GM12891 (cell line): Measurements from ENCODE around the gene PRDX5.

Source experiments
- DNase-seq: peaks from one replicate; pipeline ENCODE4 v3.0.0; 2011; ENCODE audit warnings: low spot score; ENCODE audit not compliant: insufficient read length
- FAIRE-seq: peaks from 2 replicates; lab custom pipeline; 2011; peaks lifted over from hg19 to GRCh38; lab: Jason Lieb, UNC
- PAX5 ChIP-seq: IDR thresholded peaks from 2 replicates; pipeline ENCODE4 v1.6.1; 2011; ENCODE audit warnings: low read length, moderate library complexity, mild to moderate bottlenecking; ENCODE audit not compliant: insufficient read depth, severe bottlenecking
- POLR2A ChIP-seq: IDR thresholded peaks from 2 replicates; pipeline ENCODE4 v1.6.1; 2011; ENCODE audit warnings: low read depth, low read length, control low read depth
- POLR2AphosphoS5 ChIP-seq: IDR thresholded peaks from 2 replicates; pipeline ENCODE4 v1.6.1; 2011; ENCODE audit warnings: low read depth, low read length, control low read depth
- POU2F2 ChIP-seq: IDR thresholded peaks from 2 replicates; pipeline ENCODE4 v1.6.1; 2011; ENCODE audit warnings: low read depth, mild to moderate bottlenecking, control low read depth, low read length, moderate library complexity
- SPI1 ChIP-seq: IDR thresholded peaks from 2 replicates; pipeline ENCODE4 v1.6.1; 2011; ENCODE audit warnings: low read depth, low read length, control low read depth
- TAF1 ChIP-seq: IDR thresholded peaks from 2 replicates; pipeline ENCODE4 v1.6.1; 2011; ENCODE audit warnings: low read depth, low read length, control low read depth

The PRDX5 gene

GRCh38 chr11:64344787-64345186 is 26.9 kb downstream of the PRDX5 start:
- no peak for TF ChIP-seq POLR2AphosphoS5
- TF ChIP-seq SPI1, result no peak
- no peak for TF ChIP-seq POU2F2
- no peak for TF ChIP-seq TAF1
- TF ChIP-seq POLR2A, result no peak
- TF ChIP-seq PAX5, result no peak
- FAIRE-seq, result no peak
- no peak for DNase-seq

- no peak for TF ChIP-seq POLR2AphosphoS5
- TF ChIP-seq PAX5, result no peak
- FAIRE-seq (no peak), DNase-seq (no peak)
Observed at GRCh38 chr11:64347193-64347867, 29.4 kb downstream of the PRDX5 start.

GRCh38 chr11:64348383-64349024 is 30.6 kb downstream of the PRDX5 start:
- TF ChIP-seq TAF1 (no peak), POLR2A (no peak), SPI1 (no peak), POLR2AphosphoS5 (no peak), POU2F2 (no peak), PAX5 (no peak)
- DNase-seq, result no peak

GRCh38 chr11:64349025-64349387 is 31.1 kb downstream of the PRDX5 start:
- FAIRE-seq, result no peak
- DNase-seq, result no peak
- TF ChIP-seq TAF1 (no peak), SPI1 (no peak), POLR2A (no peak), PAX5 (no peak), POU2F2 (no peak), POLR2AphosphoS5 (no peak)

More at GRCh38 chr11:64348383-64349024, 30.6 kb downstream of the PRDX5 start:
- no peak for FAIRE-seq

GRCh38 chr11:64349404-64349803 is 31.5 kb downstream of the PRDX5 start:
- FAIRE-seq, result no peak
- DNase-seq, result no peak
- TF ChIP-seq POLR2A (no peak), PAX5 (no peak), TAF1 (no peak), POLR2AphosphoS5 (no peak), SPI1 (no peak), POU2F2 (no peak)

GRCh38 chr11:64351136-64351631 is 33.3 kb downstream of the PRDX5 start:
- TF ChIP-seq POLR2A (no peak), SPI1 (no peak), POLR2AphosphoS5 (no peak), POU2F2 (no peak), TAF1 (no peak), PAX5 (no peak)
- DNase-seq (no peak), FAIRE-seq (no peak)

DNA sequence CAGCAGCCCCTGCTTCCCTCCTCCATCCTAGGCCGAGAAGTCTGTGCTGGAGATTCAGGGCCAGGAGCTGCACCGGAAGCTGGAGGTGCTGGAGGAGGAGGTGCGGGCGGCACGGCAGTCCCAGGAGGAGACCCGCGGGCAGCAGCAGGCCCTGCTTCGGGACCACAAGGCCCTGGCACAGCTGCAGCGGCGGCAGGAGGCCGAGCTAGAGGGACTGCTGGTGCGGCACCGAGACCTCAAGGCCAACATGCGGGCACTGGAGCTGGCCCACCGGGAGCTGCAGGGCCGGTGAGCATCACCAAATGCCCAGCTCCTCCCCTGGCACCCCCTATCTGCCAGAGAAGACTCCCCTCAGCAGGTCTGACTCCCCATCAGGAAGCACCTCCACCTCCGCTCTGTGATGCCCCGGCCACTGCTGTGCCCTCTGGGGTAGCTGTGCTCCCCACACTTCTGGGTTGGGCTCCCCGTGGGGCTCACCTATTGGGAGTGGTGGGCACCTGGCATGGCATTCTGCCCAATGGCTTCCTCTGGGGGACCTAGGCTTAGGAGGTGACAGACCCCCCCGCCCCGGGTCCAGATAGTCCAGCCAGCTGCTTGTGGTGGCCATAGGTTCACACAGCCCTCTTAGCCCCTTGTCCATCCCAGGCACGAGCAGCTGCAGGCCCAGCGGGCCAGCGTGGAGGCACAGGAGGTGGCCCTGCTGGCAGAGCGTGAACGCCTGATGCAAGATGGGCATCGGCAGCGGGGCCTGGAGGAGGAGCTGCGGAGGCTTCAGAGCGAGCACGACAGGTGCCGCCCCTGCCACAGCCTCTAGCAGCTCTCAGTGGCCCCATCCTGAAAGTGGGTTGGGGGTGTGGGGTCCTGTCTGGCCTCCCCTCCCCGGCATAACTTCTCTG is 34.4 kb downstream of the PRDX5 start:
- FAIRE-seq (no peak), DNase-seq (no peak)
- TF ChIP-seq POU2F2, result no peak
- no peak for TF ChIP-seq POLR2A
- TF ChIP-seq TAF1, result no peak
- TF ChIP-seq POLR2AphosphoS5, result no peak
- TF ChIP-seq PAX5, result no peak
- TF ChIP-seq SPI1, result no peak

- FAIRE-seq, result no peak
- DNase-seq, result no peak
- TF ChIP-seq PAX5, result no peak
- no peak for TF ChIP-seq TAF1
- no peak for TF ChIP-seq POLR2A
- no peak for TF ChIP-seq POLR2AphosphoS5
Observed at GRCh38 chr11:64352995-64353714, 35.2 kb downstream of the PRDX5 start.

GRCh38 chr11:64353715-64354506 is 36.0 kb downstream of the PRDX5 start:
- TF ChIP-seq POLR2A, result no peak
- no peak for TF ChIP-seq PAX5
- TF ChIP-seq POLR2AphosphoS5, result no peak
- TF ChIP-seq TAF1, result no peak
- TF ChIP-seq POU2F2, result no peak
- TF ChIP-seq SPI1, result no peak
- DNase-seq (no peak), FAIRE-seq (no peak)
